IMR-90 (cell line): ENCODE results near the gene TMEM63A.

ENCODE experiments used
- BHLHE40 ChIP-seq: fragments of 150-350 bp; IDR thresholded peaks from 2 replicates; pipeline ENCODE4 v1.6.1; 2016; ENCODE audit warnings: mild to moderate bottlenecking, low read depth, low read length
- CEBPB ChIP-seq: IDR thresholded peaks from 2 replicates; pipeline ENCODE4 v1.6.1; 2012; ENCODE audit warnings: low read depth, low read length, improper control_type of control experiment
- MAFK ChIP-seq: IDR thresholded peaks from 2 replicates; pipeline ENCODE4 v1.6.1; 2012; ENCODE audit warnings: low read depth, low read length, improper control_type of control experiment
- MAZ ChIP-seq: IDR thresholded peaks from 2 replicates; pipeline ENCODE4 v1.6.1; 2012; ENCODE audit warnings: low read depth, mild to moderate bottlenecking, low read length, improper control_type of control experiment, moderate library complexity, borderline replicate concordance
- MXI1 ChIP-seq: IDR thresholded peaks from 2 replicates; pipeline ENCODE4 v1.6.1; 2012; ENCODE audit warnings: low read depth, mild to moderate bottlenecking, low read length, moderate library complexity, borderline replicate concordance
- NFE2L2 ChIP-seq: fragments of 150-350 bp; IDR thresholded peaks from 2 replicates; pipeline ENCODE4 v1.6.1; 2016; ENCODE audit warnings: low read depth, mild to moderate bottlenecking, low read length
- POLR2A ChIP-seq: IDR thresholded peaks from 2 replicates; pipeline ENCODE4 v1.6.1; 2012; ENCODE audit warnings: mild to moderate bottlenecking, low read depth, low read length
- RAD21 ChIP-seq: IDR thresholded peaks from 2 replicates; pipeline ENCODE4 v1.6.1; 2012; ENCODE audit warnings: low read length, improper control_type of control experiment
- RCOR1 ChIP-seq: IDR thresholded peaks from 2 replicates; pipeline ENCODE4 v1.6.1; 2012; ENCODE audit warnings: mild to moderate bottlenecking, low read length, improper control_type of control experiment; ENCODE audit not compliant: insufficient replicate concordance
- RFX5 ChIP-seq: IDR thresholded peaks from 2 replicates; pipeline ENCODE4 v1.8.0; 2012; ENCODE audit warnings: low read depth, mild to moderate bottlenecking, low read length, moderate library complexity
- SMC3 ChIP-seq: fragments of 150-350 bp; IDR thresholded peaks from 2 replicates; pipeline ENCODE4 v1.6.1; 2016; ENCODE audit warnings: low read depth, mild to moderate bottlenecking, antibody characterized with exemption, low read length, moderate library complexity
- TF ChIP-seq, protein P1 (sequence below): fragments of 150-350 bp; IDR thresholded peaks from 2 replicates; pipeline ENCODE4 v1.6.1; 2017; ENCODE audit warnings: mild to moderate bottlenecking, antibody characterized with exemption, low read length, low read depth
- TF ChIP-seq, protein P2 (sequence below): conservative IDR thresholded peaks from 2 replicates; pipeline ENCODE4 v1.5.1; 2012; ENCODE audit warnings: mild to moderate bottlenecking, low read depth, low read length, improper control_type of control experiment
- TF ChIP-seq, protein P3 (sequence below): fragments of 150-350 bp; IDR thresholded peaks from 2 replicates; pipeline ENCODE4 v1.6.1; 2016; ENCODE audit warnings: low read depth, mild to moderate bottlenecking, low read length, moderate library complexity, borderline replicate concordance

DNA sequence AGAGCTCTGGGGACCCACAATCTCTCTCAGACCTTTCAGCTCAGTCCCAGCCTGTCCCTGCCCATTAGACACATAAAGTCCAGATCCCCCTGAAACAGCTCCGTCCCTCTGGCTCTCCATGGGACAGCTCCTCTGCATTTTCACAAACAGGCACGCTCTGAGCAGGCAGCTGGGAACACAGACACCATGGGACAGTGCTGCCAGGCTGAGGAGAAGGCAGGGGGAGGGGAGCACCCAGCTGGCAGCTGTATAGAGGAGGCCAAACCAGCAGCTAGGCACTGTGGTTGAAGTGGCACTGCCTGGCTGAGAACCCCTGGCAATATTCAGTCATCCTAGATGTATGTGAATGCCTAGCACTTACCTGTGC lies 2.0 kb downstream of the TMEM63A start:
- TF ChIP-seq POLR2A, result no peak
- TF ChIP-seq RAD21, result no peak
- no peak for TF ChIP-seq RFX5
- TF ChIP-seq, protein P1, sequence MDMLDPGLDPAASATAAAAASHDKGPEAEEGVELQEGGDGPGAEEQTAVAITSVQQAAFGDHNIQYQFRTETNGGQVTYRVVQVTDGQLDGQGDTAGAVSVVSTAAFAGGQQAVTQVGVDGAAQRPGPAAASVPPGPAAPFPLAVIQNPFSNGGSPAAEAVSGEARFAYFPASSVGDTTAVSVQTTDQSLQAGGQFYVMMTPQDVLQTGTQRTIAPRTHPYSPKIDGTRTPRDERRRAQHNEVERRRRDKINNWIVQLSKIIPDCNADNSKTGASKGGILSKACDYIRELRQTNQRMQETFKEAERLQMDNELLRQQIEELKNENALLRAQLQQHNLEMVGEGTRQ, result no peak
- TF ChIP-seq MXI1, result no peak
- TF ChIP-seq BHLHE40, result no peak
- TF ChIP-seq, protein P2, sequence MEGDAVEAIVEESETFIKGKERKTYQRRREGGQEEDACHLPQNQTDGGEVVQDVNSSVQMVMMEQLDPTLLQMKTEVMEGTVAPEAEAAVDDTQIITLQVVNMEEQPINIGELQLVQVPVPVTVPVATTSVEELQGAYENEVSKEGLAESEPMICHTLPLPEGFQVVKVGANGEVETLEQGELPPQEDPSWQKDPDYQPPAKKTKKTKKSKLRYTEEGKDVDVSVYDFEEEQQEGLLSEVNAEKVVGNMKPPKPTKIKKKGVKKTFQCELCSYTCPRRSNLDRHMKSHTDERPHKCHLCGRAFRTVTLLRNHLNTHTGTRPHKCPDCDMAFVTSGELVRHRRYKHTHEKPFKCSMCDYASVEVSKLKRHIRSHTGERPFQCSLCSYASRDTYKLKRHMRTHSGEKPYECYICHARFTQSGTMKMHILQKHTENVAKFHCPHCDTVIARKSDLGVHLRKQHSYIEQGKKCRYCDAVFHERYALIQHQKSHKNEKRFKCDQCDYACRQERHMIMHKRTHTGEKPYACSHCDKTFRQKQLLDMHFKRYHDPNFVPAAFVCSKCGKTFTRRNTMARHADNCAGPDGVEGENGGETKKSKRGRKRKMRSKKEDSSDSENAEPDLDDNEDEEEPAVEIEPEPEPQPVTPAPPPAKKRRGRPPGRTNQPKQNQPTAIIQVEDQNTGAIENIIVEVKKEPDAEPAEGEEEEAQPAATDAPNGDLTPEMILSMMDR, result no peak
- no peak for TF ChIP-seq RCOR1
- no peak for TF ChIP-seq CEBPB
- TF ChIP-seq, protein P3, sequence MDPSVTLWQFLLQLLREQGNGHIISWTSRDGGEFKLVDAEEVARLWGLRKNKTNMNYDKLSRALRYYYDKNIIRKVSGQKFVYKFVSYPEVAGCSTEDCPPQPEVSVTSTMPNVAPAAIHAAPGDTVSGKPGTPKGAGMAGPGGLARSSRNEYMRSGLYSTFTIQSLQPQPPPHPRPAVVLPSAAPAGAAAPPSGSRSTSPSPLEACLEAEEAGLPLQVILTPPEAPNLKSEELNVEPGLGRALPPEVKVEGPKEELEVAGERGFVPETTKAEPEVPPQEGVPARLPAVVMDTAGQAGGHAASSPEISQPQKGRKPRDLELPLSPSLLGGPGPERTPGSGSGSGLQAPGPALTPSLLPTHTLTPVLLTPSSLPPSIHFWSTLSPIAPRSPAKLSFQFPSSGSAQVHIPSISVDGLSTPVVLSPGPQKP, result no peak
- no peak for TF ChIP-seq SMC3
- TF ChIP-seq MAZ, result no peak
- TF ChIP-seq MAFK, result no peak
- TF ChIP-seq NFE2L2, result no peak
